Gastrocnemius medialis (tissue), 4 donors: Measurements from ENCODE around the gene RXRA. TPM values are rescaled to one million over a fixed set of nuclear protein-coding genes. Genes with fewer than 3 reads are reported as not detected.

Experiments
- ATAC-seq, 2 donors: fragments of 150-250 bp; one replicate each; pipeline ENCODE4 v1.9.1; 2016
- DNase-seq, 2 donors: peaks; one replicate each; pipeline ENCODE4 v3.0.0-alpha.2; 2019
- H3K27ac ChIP-seq, 4 donors: fragments of 200-600 bp; sonication (generic); 1 replicate in 1 of 4; 2 replicates in 3 of 4; pipeline ENCODE4 v1.5.1; 2016 to 2018; ENCODE audit warnings: mild to moderate bottlenecking in 2 of 4, moderate library complexity in 1 of 4
- H3K27me3 ChIP-seq, 3 donors: fragments of 200-600 bp; sonication (generic) in 2 of 3; 1 replicate in 1 of 3; 2 replicates in 2 of 3; pipeline versions ENCODE4 v1.5.1 to v1.6.0; 2016 to 2019; ENCODE audit warnings: mild to moderate bottlenecking in 1 of 3, moderate library complexity in 1 of 3
- H3K36me3 ChIP-seq, 2 donors: fragments of 200-600 bp; sonication (generic) in 1 of 2; one replicate each; pipeline ENCODE4 v1.5.1; 2017 to 2018
- H3K4me1 ChIP-seq, 2 donors: fragments of 200-600 bp; sonication (generic) in 1 of 2; one replicate each; pipeline ENCODE4 v1.5.1; 2016 to 2017; ENCODE audit warnings: mild to moderate bottlenecking in 2 of 2
- H3K4me3 ChIP-seq, 4 donors: fragments of 200-600 bp; sonication (generic) in 3 of 4; 1 replicate in 1 of 4; 2 replicates in 3 of 4; pipeline ENCODE4 v1.5.1; 2016 to 2019; ENCODE audit warnings: mild to moderate bottlenecking in 2 of 4
- H3K9me3 ChIP-seq, 3 donors: fragments of 200-600 bp; sonication (generic) in 2 of 3; 1 replicate in 1 of 3; 2 replicates in 2 of 3; pipeline ENCODE4 v1.5.1; 2016 to 2019
- CTCF ChIP-seq, 5 experiments: fragments of 450-650 bp in 3 of 5; fragments of 200-600 bp in 2 of 5; sonication (generic) in 2 of 5; IDR thresholded peaks in 4 of 5; conservative IDR thresholded peaks in 1 of 5; 1 replicate in 4 of 5; 2 replicates in 1 of 5; pipeline ENCODE4 v1.5.1; 2016 to 2019; ENCODE audit warnings: antibody characterized with exemption in 5 of 5, mild to moderate bottlenecking in 3 of 5, moderate library complexity in 3 of 5
- POLR2A ChIP-seq, 2 donors: fragments of 450-650 bp; IDR thresholded peaks; one replicate each; pipeline ENCODE4 v1.6.1; 2017; ENCODE audit warnings: antibody characterized with exemption in 2 of 2, mild to moderate bottlenecking in 2 of 2, moderate library complexity in 2 of 2
- in situ Hi-C, 4 donors: fragments of 200-750 bp; cut with MboI; loops; one replicate each; pipeline versions ENCODE4 v1.15.0 to v1.8.0; 2017; ENCODE audit warnings: low sequenced_read_pairs in 4 of 4
- intact Hi-C: fragments of 100-400 bp; cut with DNase I; formaldehyde crosslinking; loops from one replicate; pipeline ENCODE4 v1.15.1; 2023; ENCODE audit warnings: low total_unique reads
- total RNA-seq, 4 donors: library from RNA; depleted of rRNA; stranded (reverse); fragments of >200 nt; gene quantifications; one replicate each; pipeline versions ENCODE4 v1.1.0 to v1.2.3, GENCODE V29; 2016

Gene RXRA
- total RNA-seq, 4 donors from 2014 or later: 70.8 to 224 (median 160) TPM

- H3K4me1 ChIP-seq: no peaks in the 10 kb centered on the region
- DNase-seq: peak in 1 of 2 donors; percentile 2
- no peak for TF ChIP-seq CTCF (IDR thresholded peaks at IDR 0.05 in 4 of 5, conservative IDR thresholded peaks at IDR 0.05 in 1 of 5)
- no peak for TF ChIP-seq POLR2A (IDR thresholded peaks at IDR 0.05)
Measured at GRCh38 chr9:134483361-134484184, 157.3 kb downstream of the RXRA start.

GRCh38 chr9:134484479-134484878 lies 158.2 kb downstream of the RXRA start:
- Histone ChIP-seq H3K27me3 (peaks cover 0 to 6% (median 0%) of the 10 kb centered on the region in 3 donors), H3K36me3 (no peaks in the 10 kb centered on the region), H3K27ac (no peak overlapping the region), H3K4me1 (no peaks in the 10 kb centered on the region), H3K9me3 (no peaks in the 10 kb centered on the region), H3K4me3 (no peak overlapping the region)
- intact Hi-C loops: no loop called here
- no peak for ATAC-seq
- TF ChIP-seq CTCF (IDR thresholded peaks at IDR 0.05 in 4 of 5, conservative IDR thresholded peaks at IDR 0.05 in 1 of 5): no peak
- TF ChIP-seq POLR2A (IDR thresholded peaks at IDR 0.05): no peak
- in situ Hi-C loops: no loop called here
- DNase-seq: peak in 1 of 2 donors; percentile 3

More at GRCh38 chr9:134483361-134484184, 157.3 kb downstream of the RXRA start:
- Histone ChIP-seq H3K27ac (no peak overlapping the region), H3K27me3 (peaks cover 0 to 5% (median 0%) of the 10 kb centered on the region in 3 donors), H3K36me3 (no peaks in the 10 kb centered on the region), H3K4me3 (no peak overlapping the region), H3K9me3 (no peaks in the 10 kb centered on the region)
- ATAC-seq: no peak
- in situ Hi-C loops: no loop called here
- intact Hi-C loops: no loop called here

- ATAC-seq: no peak
- no peaks in the 10 kb centered on the region for H3K4me1 ChIP-seq
- in situ Hi-C loops (no loop called here), intact Hi-C loops (no loop called here)
- H3K36me3 ChIP-seq: no peaks in the 10 kb centered on the region
- TF ChIP-seq CTCF (IDR thresholded peaks at IDR 0.05 in 4 of 5, conservative IDR thresholded peaks at IDR 0.05 in 1 of 5): no peak
- no peak for TF ChIP-seq POLR2A (IDR thresholded peaks at IDR 0.05)
- H3K9me3 ChIP-seq: no peaks in the 10 kb centered on the region
- DNase-seq: peak in 1 of 2 donors; percentile 3
- peaks cover 0 to 11% (median 7%) of the 10 kb centered on the region in 3 donors for H3K27me3 ChIP-seq
- H3K27ac ChIP-seq: no peak overlapping the region
- no peak overlapping the region for H3K4me3 ChIP-seq
Measured at GRCh38 chr9:134485653-134486052, 159.4 kb downstream of the RXRA start.

- H3K4me1 ChIP-seq: no peaks in the 10 kb centered on the region
- DNase-seq (no peak), ATAC-seq (no peak)
- intact Hi-C loops (no loop called here), in situ Hi-C loops (no loop called here)
- no peak overlapping the region for H3K27ac ChIP-seq
- H3K9me3 ChIP-seq: no peaks in the 10 kb centered on the region
- H3K4me3 ChIP-seq: no peak overlapping the region
- H3K36me3 ChIP-seq: no peaks in the 10 kb centered on the region
- no peak for TF ChIP-seq POLR2A (IDR thresholded peaks at IDR 0.05)
- TF ChIP-seq CTCF (IDR thresholded peaks at IDR 0.05 in 4 of 5, conservative IDR thresholded peaks at IDR 0.05 in 1 of 5): no peak
- H3K27me3 ChIP-seq: peaks cover 0 to 11% (median 7%) of the 10 kb centered on the region in 3 donors
Measured at GRCh38 chr9:134486143-134486591, 159.9 kb downstream of the RXRA start.
